SHP77 (cell line): ENCODE measurements around the gene PTX4.

Experiments used
- DNase-seq, 2 experiments: peaks; one replicate each; lab custom pipeline; 2025; lab: John Stamatoyannopoulos, UW

Gene PTX4

DNA sequence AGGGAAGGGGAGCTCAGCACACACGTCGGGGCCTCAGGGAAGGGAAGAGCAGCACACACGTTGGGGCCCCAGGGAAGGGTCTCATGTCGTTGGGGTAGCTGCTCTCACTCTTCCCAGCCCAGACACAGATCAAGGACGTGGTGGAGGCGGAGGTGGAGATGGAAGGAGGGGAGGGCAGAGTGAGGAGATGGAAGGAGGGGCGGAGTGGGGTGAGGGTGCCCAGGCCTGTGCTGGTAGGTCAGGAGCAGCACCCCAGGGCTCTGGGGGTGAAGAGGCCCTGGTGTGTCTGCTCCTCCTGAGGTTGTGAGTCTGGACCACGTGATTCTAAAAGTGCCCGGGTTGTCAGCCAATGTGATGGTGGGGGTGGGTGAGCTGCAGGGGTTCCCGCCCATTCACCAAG lies 28.8 kb downstream of the PTX4 start:
- DNase-seq: no peak

DNA sequence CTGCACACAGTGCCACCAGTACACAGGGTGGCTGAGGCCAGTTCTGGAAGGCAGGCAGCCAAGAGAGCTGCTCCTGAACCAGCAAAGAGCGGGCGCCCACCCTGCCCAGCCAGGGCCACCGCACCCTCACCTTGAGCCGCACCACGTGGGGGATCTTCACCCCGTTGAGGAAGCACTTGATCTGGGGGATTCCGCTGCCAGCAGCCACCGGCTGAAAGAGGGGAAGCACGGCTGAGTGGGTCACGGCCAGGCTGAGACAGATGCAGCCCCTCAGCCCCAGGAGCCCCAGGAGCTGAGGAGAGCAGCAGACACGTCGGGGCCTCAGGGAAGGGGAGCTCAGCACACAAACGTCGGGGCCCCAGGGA lies 29.8 kb downstream of the PTX4 start:
- no peak for DNase-seq

DNA sequence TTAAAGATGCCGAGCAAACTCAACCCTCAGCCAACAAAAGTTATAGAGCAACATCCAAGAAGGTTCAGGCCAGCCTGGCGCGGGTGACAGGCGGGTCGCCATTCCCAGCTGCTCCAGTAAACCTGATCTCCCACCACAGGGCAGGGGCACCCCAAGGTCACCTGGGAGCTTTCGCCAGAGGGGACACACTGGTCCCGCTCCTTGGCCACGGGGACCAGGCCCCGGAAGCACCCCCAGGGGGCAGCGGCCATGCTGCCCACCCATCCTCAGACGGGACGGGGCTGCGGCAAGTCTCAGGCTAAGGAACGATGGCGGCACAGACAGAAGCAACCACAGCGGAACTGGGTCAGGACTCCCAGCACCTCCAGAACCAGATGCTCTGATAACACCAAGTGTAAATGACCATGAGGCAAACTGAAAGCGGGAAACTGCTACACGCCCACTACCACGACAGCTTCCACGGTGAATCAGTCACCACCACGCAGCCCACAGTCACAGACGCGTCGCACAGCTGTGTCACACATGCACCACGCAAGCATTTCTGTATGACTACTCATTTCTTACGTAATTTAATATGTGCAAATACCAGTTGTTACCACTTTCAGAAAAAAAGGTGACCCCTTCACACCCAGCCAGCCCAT lies 30.3 kb downstream of the PTX4 start:
- no peak for DNase-seq

DNA sequence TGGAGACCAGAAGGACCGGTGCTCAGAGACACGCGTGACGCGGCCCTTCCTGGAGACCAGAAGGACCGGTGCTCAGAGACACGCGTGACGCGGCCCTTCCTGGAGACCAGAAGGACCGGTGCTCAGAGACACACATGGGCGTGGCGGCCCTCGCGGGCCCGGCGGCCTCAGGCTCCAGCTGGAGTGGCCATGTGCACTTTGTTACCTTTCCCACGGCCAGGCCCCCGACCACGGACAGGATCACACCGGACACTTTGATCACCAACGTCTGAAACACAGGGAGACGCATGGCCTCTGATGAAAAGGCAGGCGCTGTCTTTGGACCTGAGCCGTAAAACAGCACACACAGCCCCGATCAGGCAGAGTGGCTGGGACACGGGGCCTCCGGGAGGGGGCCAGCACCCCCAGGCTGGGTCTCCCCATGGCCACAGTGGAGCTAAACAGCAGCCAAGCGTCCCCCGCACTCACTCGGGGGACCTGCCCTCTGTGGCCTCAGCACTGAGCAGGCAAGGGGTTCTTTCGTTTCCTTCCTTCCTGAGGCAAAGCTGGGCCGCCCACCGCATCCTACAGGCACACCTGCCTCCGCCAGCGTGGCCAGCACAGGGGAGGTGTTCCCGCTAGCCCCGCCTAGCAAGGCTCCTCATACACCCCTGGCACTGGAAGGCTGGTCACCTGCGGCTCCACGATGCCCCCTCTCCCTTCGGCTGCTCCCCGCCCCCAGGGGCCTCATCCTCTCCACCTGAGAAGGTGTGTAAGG lies 31.1 kb downstream of the PTX4 start:
- DNase-seq: no peak

DNA sequence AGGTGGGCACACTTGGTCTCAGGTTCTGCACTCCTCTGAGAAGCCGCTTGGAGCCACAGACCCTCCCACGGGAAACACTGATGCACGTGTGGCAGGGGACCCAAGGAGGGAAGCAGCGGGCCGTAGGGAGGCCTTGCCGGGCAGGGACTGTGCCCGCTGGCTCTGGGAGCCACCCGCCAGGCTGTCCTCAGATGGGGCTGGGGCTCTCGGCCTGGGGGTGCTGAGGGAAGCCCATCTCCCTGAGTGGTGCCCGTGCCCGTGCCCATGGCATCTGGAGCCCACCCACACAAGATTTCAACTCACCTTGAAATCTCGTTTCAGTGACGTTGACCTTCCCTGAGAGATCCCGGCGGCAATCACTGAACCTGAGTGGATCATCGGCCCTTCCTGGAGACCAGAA lies 31.8 kb downstream of the PTX4 start:
- DNase-seq: no peak

DNA sequence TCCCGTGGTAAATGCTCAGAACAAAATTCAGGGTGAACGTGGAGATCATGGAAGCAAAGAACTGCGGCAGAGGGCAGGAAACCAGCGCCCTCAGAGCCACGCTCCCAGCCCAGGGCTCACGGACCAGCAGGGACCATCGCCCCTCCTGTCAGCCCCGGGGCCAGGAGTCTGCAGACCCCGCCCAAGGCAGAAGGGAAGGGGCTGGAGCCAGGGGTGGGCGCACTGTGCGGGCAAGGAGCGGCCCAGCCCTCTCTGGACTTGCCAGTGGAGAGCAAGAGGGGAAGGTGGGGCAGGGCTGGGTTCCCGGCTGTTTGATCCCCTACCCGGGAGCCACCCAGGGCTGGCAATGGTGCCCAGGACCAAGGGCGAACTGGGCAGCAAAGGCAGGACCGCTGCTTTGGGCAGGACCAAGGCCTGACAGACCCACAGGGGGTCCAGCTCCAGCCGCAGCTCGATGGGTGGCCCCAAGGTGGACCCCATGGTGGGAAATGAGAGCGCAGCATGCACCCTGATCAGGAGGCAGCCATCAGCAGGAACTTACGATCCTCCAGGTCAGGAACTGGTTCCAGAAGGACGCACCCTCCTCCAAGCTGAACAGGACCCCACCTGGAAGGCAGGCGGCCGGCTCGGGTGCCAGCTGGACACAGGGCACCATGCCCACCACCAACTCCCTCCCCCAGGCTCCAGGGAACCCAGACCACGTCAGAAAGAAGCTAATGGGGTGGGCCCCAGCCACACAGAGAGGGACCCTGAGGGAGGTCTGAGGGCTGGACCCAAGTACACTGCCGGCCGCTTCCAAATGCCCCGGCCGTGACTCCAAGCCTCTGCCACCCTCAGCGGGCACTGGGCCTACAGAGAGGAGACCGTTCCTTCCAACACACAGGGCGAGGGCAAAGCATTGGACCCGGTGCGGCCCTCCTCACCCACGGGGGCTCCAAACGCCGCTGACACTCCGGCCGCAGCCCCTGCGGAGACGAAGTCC lies 33.3 kb downstream of the PTX4 start:
- DNase-seq: no peak

DNA sequence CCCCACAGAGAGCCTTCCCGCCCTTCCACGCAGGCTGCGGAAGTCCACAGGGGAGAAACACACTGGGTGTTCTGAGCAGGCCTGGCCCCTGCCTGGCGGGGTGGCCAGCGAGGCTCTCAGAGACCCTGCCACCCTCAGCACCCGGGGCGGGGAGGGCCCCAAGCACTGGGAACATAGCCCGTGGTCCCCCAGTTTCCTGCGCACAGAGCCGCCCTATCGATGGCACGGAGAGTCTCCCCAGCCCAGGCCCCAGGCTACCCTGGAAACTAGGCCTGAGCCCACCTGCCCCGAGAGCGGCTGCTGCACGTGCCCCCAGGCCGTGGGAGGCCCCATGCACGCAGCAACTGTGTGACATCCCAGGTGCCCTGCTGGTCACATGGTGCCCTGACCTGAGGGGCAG lies 34.2 kb downstream of the PTX4 start:
- no peak for DNase-seq

DNA sequence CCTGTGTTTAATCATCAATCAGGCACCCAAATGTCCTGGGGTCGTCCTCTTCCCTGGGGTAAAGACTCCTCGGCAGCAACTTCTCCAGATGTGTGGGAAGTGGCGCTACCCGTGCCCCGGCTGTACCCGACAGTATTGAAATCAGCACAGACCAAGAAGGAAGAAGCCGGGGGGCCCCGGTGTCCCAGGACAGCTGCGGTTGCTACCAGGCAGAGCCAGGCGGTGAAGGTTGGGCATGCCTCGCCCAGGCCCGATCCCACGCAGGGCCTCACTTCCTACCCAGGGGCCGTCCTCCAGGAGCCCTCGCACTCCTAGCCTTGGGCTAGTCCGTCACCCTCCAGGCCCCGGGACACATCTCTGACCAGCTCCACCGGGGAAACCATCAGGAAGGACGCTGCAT lies 35.4 kb downstream of the PTX4 start:
- DNase-seq: no peak

DNA sequence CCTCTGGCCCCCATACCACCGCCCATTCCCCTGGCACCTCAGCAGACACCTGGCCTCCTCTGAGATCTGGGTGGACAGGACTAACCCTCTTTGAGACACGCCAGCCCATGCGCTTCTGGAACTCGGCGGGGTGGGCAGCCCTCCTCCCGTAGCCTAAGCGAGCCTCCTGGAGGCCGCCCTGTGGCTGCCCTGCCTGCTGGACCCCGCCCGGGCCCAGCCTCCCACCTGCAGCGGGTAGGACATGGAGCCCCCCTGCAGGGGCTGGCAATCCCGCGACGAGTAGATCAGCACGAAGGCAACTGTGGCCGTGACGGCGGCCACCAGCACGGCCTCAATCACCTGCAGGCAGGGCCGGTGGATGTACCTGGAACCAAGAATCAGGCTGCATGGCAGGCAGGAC lies 36.2 kb downstream of the PTX4 start:
- no peak for DNase-seq

DNA sequence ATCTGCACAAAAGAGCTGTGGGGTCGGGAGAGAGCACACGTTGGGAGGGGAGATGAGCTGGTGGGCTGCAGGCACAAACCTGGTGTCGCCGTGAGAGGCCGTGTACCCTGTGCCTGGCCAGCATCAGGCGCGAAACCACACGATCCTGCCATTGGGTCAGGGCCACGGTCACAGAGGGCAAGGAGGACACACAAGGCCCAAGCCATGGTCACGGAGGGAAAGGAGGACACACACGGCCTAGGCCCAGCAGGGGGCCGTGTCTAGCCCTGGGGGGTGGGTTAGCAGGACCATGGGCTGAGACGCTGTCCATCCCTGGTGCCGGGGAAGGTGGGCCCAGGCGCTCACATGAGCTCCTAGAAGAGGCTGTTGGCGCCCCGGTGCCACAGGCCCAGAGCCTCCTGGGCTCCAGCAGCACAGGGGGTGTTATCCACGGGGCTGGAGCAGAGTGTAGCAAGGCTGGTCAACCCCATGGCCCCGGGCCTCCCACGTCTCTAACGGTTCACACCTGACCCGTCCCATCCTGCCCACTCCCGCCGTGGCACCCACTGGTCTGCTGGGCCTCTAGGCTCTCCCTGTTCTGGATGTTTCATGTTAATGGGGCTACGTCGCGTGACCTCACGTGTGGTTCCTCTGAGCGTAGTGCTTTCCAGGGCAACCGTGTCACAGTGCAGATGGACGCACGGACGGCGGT lies 36.9 kb downstream of the PTX4 start:
- no peak for DNase-seq

DNA sequence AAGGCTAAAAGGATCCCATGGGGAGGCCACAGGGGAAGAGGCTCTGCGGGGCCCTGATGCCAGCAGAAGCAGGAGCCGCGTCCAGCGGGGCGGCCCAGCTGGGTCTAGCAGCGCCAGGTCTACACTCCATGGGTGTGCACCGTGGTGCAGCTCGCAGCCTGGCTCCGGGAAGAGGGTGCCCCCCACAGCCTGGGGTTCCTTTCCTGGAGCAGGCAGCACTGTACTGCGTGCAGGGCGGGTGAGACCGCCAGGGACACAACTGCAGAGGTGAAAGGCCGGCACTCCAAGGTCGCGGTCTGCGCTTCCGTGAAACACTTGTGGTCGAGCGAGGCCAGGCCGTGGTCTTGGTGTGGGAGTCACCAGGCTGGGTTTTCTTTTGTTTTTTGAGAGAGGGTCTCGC lies 37.9 kb downstream of the PTX4 start:
- DNase-seq: no peak

DNA sequence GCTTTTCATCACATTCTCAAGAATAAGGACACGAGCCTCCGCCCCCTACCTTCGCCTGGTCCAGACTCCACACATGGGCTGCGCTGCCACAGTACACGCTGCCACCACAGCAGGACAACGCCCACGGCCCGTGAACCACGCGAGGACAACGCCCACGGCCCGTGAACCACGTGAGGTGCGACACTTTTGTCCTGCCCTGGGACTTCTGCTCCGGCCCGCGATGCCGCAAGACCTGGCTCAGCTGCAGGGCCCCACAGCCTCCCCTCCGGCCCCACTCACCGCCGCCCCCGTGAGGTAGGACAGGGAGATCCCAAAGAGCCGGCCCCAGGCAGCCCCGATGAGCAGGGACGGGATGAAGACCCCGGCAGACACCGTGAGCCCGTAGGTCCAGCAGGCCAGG lies 38.5 kb downstream of the PTX4 start:
- no peak for DNase-seq

DNA sequence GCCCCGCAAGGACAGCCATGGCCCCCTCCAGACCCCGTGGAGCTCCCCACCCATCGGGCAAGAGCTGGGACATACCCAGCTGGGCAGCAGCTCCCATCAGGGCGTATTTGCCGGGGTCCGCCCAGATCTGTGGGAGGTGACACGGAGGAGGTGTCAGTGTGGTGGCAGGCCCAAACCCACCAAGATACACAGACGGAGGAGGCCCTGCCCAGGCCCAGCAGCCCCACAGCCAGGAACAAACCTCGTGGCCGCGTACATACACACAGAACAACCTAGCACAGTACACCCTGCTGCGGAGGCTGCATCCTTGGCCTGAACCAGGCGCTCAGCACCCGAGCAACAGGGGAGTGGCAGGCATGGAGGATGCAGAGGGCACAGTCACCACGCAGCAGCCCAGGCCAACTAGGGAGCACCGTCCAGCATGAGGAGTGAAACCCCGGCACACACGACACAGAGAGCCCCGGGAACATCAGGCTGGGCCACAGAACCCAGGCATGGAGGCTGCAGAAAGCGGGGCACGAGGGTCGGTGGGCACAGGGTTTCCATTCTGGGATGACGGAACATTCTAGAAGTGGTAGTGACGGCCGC lies 39.4 kb downstream of the PTX4 start:
- no peak for DNase-seq

DNA sequence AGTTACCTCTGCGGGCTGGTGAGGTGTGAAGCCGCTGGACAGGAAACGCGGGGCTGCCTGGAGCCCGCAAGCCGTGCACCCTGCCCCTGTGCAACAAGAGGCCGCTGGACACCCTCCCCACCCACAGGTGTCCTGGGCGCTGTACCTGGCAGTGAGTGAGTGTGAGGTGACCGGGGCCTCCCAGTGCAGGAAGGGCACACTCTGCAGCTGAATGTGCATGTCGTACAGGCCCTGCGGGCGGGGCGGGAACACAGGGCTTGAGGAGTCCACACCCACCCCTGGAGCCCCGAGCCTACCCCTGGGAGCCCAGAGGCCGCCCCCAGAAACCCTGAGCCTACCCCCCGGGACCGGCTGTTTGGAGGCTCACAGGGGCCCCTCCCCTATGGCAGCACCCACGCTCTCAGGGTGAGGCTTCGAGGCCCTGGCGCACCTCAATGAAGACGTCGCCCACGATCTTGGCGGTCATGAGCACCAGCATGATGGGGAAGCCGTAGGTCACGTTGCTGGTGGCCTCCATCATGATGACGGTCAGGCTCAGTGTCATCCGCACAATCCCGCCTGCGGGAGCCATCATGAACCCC lies 40.1 kb downstream of the PTX4 start:
- no peak for DNase-seq

DNA sequence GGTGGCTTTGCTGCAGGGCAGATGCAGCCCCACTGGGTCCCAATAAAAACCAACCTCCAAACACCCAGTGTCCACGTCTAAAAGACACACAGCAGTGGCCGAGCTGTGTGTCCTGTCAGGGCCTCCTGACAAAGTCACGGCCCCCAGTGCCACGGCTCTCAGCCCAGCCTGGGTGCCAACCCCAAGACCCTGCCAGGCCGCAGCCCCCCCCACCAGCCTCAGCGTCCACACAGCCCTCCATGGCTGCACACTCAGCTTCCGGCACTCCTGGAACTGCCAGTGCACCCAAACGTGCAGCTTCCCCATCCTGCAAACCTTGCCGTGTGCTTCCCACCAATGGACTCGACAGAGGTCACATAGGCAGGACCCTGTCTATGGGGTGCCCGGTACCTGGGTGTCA lies 40.8 kb downstream of the PTX4 start:
- DNase-seq: no peak

DNA sequence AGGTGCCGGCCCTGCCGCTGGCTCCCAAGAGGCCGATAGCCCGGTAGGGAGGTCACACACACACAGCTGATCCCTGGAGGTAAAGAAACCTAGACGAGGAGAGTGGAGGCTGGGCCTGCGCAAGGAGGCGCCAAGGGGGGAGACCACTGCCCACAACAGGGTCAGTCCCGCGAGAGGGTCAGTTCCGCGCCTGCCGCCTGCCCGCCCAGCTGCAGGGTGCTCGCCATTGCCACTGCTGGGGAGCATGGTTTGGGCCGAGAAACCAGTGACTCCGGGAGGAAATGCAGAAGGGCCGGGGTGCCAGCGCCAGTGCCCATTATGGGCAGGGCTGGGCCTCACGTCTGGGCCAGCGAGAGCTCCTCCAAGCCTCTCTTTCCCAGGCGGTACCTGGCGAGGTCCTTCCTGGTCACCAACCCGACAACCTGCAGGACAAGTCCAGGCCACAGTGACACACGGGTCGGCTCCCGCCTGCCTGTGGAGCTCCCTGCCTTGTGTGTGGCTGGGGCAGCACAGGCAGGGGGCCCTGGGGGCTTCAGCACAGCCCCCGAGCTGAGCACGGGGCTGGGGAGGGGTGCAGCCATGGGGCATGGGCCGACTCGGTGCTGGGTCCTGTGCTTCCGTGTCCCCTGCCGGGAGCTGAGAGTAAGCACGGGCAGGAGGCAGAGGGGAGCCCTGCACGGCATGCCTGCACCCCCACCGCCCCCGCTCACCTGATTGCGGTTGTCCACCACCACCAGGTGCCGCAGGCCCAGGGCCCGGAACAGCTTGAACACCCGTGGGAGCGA lies 42.3 kb downstream of the PTX4 start:
- no peak for DNase-seq

DNA sequence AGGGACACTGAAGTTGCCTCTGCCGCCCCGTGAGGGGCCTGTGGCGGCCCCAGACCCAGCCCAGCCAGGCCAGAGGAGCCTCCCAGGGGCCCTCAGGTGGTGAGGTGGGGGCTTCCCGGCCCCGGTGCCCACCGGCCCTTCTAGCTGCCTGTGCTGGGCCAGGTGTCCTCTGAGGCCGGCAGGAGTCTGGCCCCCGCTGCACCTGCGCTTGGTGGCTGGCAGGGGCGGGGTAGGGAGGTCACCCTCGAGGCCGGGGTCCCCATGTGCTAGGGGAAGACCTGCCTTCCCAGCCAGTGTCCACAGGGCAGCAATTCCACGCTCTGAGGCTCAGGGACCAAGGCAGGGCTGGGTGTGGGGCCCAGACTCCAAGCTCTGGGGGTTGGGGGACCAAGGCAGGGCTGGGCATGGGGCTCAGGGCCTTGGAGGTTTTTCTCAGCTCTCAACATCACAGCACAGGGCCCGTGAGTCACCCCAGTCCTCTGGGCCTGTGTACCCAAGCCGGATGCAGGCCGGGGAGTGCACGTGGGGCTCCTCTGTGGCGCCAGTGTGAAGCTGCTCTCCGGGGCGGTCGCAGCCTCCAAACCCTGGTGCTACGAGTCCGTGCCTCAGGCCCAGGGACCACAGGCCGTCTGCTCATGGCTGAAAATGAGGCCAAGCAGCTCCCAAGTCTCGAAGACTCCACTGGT lies 43.1 kb downstream of the PTX4 start:
- DNase-seq: no peak

DNA sequence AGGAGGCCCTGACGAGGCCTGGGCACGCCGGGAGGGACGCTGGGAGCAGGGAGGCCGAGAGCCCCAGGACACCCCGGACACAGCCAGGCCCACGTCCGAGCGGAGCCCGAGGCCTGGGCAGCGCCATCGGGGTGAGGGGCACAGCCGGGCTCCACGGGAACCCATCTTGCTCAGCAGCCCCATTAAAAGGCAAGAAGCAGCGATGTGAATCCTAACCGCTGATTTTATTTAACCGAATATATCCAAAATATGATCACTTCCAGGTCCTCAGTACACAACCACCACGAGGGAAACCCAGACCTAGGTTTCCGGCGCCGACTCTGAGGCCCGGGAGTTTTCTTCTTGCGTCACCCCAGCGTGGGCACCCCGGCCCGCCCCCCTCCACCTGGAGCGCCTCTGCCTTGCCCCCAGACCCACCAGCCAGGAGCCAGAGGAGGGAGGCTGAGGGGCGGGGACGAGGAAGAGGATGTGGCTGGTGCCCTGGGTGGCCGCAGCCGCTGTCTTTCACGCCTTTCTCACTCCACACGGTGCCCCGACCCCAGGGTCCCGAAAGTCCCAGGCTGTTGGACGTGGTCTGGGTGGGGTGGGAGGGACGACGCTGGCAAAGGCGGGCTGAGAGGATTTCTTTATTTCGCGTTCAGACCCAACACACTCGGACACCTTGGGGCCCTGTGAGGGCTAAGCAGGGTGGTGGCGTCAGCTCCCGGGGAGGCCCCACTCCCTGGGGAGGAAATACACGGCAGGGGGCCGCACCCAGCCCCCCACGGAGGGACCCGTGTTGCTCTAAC lies 43.8 kb downstream of the PTX4 start:
- DNase-seq: no peak
